OCI-LY1 (cell line): ENCODE data around the gene LAMA4.

Experiments used
- H2AFZ ChIP-seq: fragments of 200-600 bp; sonication (generic), shearing (Covaris generic); 2 replicates; pipeline ENCODE4 v1.6.0; 2014; ENCODE audit warnings: antibody characterized with exemption, mild to moderate bottlenecking, low read length
- H3F3A ChIP-seq: fragments of 200-600 bp; sonication (generic), shearing (Covaris generic); 2 replicates; pipeline ENCODE4 v1.6.0; 2014; ENCODE audit warnings: mild to moderate bottlenecking, antibody characterized with exemption, low read length, moderate library complexity; ENCODE audit not compliant: insufficient read depth
- H3K27ac ChIP-seq: fragments of 200-600 bp; sonication (generic); 2 replicates; pipeline ENCODE4 v1.5.1; 2014; ENCODE audit warnings: low read length, mixed run types, mild to moderate bottlenecking, low read depth; ENCODE audit not compliant: poor library complexity, severe bottlenecking
- H3K27me3 ChIP-seq: fragments of 200-600 bp; sonication (generic); 2 replicates; pipeline ENCODE4 v1.6.0; 2014; ENCODE audit warnings: antibody characterized with exemption, mild to moderate bottlenecking, low read length, moderate library complexity; ENCODE audit not compliant: insufficient read depth
- H3K36me3 ChIP-seq: fragments of 200-600 bp; sonication (generic); 2 replicates; pipeline ENCODE4 v1.6.1; 2014; ENCODE audit warnings: mild to moderate bottlenecking, antibody characterized with exemption, low read length, moderate library complexity, mixed read lengths; ENCODE audit not compliant: insufficient read depth
- H3K4me1 ChIP-seq: fragments of 200-600 bp; sonication (generic); 2 replicates; pipeline ENCODE4 v1.5.1; 2014; ENCODE audit warnings: mild to moderate bottlenecking, low read length, moderate library complexity; ENCODE audit not compliant: insufficient read depth, severe bottlenecking
- H3K4me2 ChIP-seq: fragments of 200-600 bp; sonication (generic), shearing (Covaris generic); 2 replicates; pipeline ENCODE4 v1.6.1; 2014; ENCODE audit warnings: low read length
- H3K4me3 ChIP-seq: fragments of 200-600 bp; sonication (generic); 2 replicates; pipeline ENCODE4 v1.5.1; 2014; ENCODE audit warnings: low read length, low read depth, mild to moderate bottlenecking, mixed read lengths; ENCODE audit not compliant: poor library complexity, severe bottlenecking
- H3K79me2 ChIP-seq: fragments of 200-600 bp; shearing (Covaris generic); 2 replicates; pipeline ENCODE4 v1.6.1; 2016; ENCODE audit warnings: mixed run types, low read length, mixed read lengths; ENCODE audit not compliant: insufficient read depth
- H3K9ac ChIP-seq: fragments of 200-600 bp; sonication (generic), shearing (Covaris generic); 2 replicates; pipeline ENCODE4 v1.6.1; 2014; ENCODE audit warnings: mild to moderate bottlenecking, low read length, mixed read lengths
- H3K9me2 ChIP-seq: fragments of 200-600 bp; sonication (generic), shearing (Covaris generic); 2 replicates; pipeline ENCODE4 v1.6.1; 2014; ENCODE audit warnings: low read depth, mild to moderate bottlenecking, low read length, mixed read lengths
- H3K9me3 ChIP-seq: fragments of 200-600 bp; shearing (Covaris generic); 2 replicates; pipeline ENCODE4 v1.6.1; 2014; ENCODE audit warnings: low read length, mixed read lengths
- H4K20me1 ChIP-seq: fragments of 200-600 bp; sonication (generic), shearing (Covaris generic); 2 replicates; pipeline ENCODE4 v1.6.0; 2016; ENCODE audit warnings: mild to moderate bottlenecking, low read length; ENCODE audit not compliant: insufficient read depth
- CTCF ChIP-seq: fragments of 200-600 bp; sonication (generic), shearing (Covaris generic); IDR thresholded peaks from 2 replicates; pipeline ENCODE4 v1.5.1; 2017; ENCODE audit warnings: mild to moderate bottlenecking, antibody characterized with exemption, low read length, moderate library complexity, mixed read lengths
- EZH2 ChIP-seq: fragments of 200-600 bp; sonication (generic), shearing (Covaris generic); IDR thresholded peaks from 2 replicates; pipeline ENCODE4 v1.8.0; 2017; ENCODE audit warnings: borderline replicate concordance, mixed run types, mild to moderate bottlenecking, antibody characterized with exemption, low read length, moderate library complexity, mixed read lengths

The LAMA4 gene

GRCh38 chr6:112191509-112192020 is 62.8 kb downstream of the LAMA4 start:
- no peak for TF ChIP-seq CTCF
- TF ChIP-seq EZH2: no peak
- no peaks in the 10 kb centered on the region for H4K20me1 ChIP-seq

GRCh38 chr6:112190164-112190563 is 64.2 kb downstream of the LAMA4 start:
- H3K27me3 ChIP-seq: no peaks in the 10 kb centered on the region
- H2AFZ ChIP-seq: no peak overlapping the region
- H3K9ac ChIP-seq: no peak overlapping the region
- H3K27ac ChIP-seq: no peak overlapping the region
- no peak overlapping the region for H3K4me3 ChIP-seq
- H4K20me1 ChIP-seq: no peaks in the 10 kb centered on the region
- no peaks in the 10 kb centered on the region for H3K4me1 ChIP-seq
- H3K4me2 ChIP-seq: no peak overlapping the region
- no peaks in the 10 kb centered on the region for H3K79me2 ChIP-seq
- TF ChIP-seq CTCF (no peak), EZH2 (no peak)
- no peaks in the 10 kb centered on the region for H3F3A ChIP-seq
- H3K36me3 ChIP-seq: no peaks in the 10 kb centered on the region
- no peaks in the 10 kb centered on the region for H3K9me2 ChIP-seq
- no peaks in the 10 kb centered on the region for H3K9me3 ChIP-seq

More at GRCh38 chr6:112191509-112192020, 62.8 kb downstream of the LAMA4 start:
- Histone ChIP-seq H3K4me2 (no peak overlapping the region), H2AFZ (no peak overlapping the region), H3F3A (no peaks in the 10 kb centered on the region), H3K27ac (no peak overlapping the region), H3K9me2 (no peaks in the 10 kb centered on the region), H3K36me3 (no peaks in the 10 kb centered on the region), H3K27me3 (no peaks in the 10 kb centered on the region), H3K79me2 (no peaks in the 10 kb centered on the region), H3K9me3 (no peaks in the 10 kb centered on the region), H3K9ac (no peak overlapping the region), H3K4me1 (no peaks in the 10 kb centered on the region), H3K4me3 (no peak overlapping the region)

GRCh38 chr6:112189494-112189893 is 64.9 kb downstream of the LAMA4 start:
- no peak overlapping the region for H3K27ac ChIP-seq
- no peaks in the 10 kb centered on the region for H3K36me3 ChIP-seq
- no peak for TF ChIP-seq EZH2
- no peak for TF ChIP-seq CTCF
- no peak overlapping the region for H3K4me3 ChIP-seq
- no peaks in the 10 kb centered on the region for H3K4me1 ChIP-seq
- no peaks in the 10 kb centered on the region for H3K9me3 ChIP-seq
- no peaks in the 10 kb centered on the region for H3K9me2 ChIP-seq
- H3K79me2 ChIP-seq: no peaks in the 10 kb centered on the region
- no peaks in the 10 kb centered on the region for H4K20me1 ChIP-seq
- H3F3A ChIP-seq: no peaks in the 10 kb centered on the region
- H3K27me3 ChIP-seq: no peaks in the 10 kb centered on the region
- H3K9ac ChIP-seq: no peak overlapping the region
- H3K4me2 ChIP-seq: no peak overlapping the region
- no peak overlapping the region for H2AFZ ChIP-seq
